ENCODE results near the gene OXCT1.

The OXCT1 gene

DNA sequence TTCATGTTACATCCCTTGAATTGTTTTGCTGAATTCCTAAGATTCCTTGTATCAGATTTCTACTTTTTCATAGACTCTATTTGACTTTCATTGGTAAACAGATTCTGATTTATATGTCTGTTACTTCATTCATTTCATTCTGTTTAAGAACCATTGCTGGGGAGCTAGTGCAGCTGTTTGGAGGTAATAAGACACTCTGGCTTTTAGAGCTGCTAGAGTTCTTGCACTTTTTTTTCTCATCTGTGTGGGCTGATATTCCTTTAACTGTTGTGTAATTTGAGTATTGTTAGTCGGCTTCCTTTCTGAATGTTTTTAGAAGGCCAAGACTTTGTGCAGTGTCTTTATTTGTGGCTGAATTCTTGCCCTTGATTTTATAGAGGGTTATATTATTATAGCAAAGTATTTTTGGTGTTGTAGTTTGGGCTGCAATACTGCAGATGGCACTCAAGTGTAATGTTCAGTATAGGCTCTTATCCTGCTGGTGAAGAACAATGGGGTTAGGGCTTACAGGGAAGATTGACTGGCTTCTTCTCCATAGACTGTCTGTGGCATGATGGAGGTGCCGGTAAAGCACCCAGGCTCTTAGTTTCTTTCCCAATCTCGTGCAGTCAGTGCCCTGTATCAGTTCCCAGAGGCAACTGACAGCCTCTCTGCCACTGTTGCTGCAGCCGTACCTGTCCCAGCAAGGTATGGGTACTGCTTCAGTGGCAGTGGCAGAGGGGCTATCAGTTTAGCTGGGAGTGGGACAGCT is 162.2 kb downstream of the OXCT1 start:
- no peak for DNase-seq

DNA sequence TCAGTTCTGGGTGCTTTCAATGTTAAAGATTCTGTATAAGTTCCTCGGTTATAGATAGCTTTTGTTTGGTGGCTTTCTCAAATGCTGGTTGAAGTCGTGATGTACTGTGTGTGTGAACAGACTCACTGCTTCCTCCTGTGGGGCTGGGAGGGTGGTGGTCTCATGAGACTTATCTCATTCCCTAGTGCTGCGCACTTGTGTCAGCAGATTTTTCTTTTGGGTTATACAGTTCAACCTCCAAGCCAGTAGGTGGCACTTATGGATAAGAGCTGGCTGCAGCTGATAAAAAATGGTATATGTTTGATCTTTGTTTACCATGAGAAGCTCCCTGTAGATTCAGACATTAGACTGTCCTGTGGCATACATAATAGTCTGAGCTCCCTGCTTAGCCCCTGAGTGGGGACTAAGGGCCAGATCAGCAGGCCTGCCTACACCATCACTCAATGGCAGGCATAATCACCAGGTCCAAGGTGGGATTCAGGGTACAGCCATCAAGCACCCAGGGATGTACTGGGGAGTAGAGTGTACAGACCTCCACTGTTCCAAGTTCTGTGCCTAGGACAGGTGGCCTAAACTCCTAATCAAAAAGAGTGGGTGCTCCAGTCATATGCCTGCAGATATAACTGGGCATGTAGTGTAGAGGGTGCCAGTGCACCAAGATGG is 174.2 kb downstream of the OXCT1 start:
- DNase-seq, result no peak

- DNase-seq, result no peak
Measured at GRCh38 chr5:41686767-41687166, 183.5 kb downstream of the OXCT1 start.

- no peak for DNase-seq
Measured at GRCh38 chr5:41686191-41686590, 184.0 kb downstream of the OXCT1 start.

GRCh38 chr5:41683181-41683580 is 187.0 kb downstream of the OXCT1 start:
- no peak for DNase-seq

DNA sequence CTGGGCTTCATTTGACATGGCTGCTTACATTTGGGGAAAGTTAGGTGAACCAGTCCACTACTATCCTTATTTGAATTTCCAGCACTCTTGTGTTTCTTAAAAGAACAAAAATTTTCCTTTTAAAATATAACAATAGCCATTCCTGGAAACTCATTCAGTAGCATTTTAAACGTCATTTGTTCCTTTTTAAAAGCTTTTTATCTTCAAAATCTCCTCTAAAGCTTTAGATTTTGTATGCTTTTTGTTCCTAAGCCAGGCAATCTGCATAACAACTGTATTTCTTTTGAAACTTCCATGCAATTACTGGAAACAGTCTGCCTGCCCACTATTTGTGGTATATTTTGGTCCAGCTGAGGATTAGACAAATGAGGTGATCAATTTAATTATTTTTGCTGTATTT is 187.6 kb downstream of the OXCT1 start:
- DNase-seq, result no peak

DNA sequence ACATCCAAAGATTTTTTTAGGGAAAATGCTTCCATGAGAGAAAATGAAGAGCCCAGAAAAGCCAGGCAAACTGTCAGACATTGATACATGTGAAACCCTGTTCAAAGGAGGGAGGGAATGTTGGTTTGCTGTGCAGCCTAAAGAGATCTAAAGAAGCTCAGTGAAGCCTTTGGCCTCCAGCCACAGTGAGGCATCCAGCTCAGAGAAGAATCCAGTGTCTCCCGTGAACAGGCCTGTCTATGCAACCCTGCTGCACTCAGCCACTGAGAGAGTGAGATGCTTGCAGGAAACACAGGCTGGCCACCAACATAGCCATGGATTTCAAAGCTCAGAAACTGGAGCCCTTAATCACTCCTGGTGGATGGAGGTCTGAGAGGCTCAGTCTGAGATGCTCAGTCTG is 188.4 kb downstream of the OXCT1 start:
- DNase-seq, result no peak

Data from activated effector memory CD4-positive, alpha-beta T cell treated with Interleukin-2 at 50 U/mL for 16 hours (primary cell).